ENCODE measurements around the gene HSD17B11. TPM values are rescaled to one million over a fixed set of nuclear protein-coding genes. Genes with fewer than 3 reads are reported as not detected.

Gene HSD17B11
- total and polyA plus RNA-seq, 11 donors = 6.6 to 28.0 (median 15.8) TPM

GRCh38 chr4:87359258-87359657 is 31.7 kb downstream of the HSD17B11 start:
- TF ChIP-seq POLR2A (IDR thresholded peaks at IDR 0.05) = no peak
- no peak overlapping the region for H3K4me3 ChIP-seq
- peaks cover 0 to 92% (median 61%) of the 10 kb centered on the region in 9 donors for H3K36me3 ChIP-seq
- no peak overlapping the region for H3K27ac ChIP-seq
- no peak for DNase-seq
- H3K27me3 ChIP-seq = no peaks in the 10 kb centered on the region
- H3K4me1 ChIP-seq = peaks cover 0 to 11% (median 0%) of the 10 kb centered on the region in 12 donors
- H3K9me3 ChIP-seq = no peaks in the 10 kb centered on the region
- 97 to 99% (median 98%) methylated on average over 4 of the region's 4 CpGs for WGBS, 4 donors
- ATAC-seq = no peak
- intact Hi-C loops (cut with DNase I) = loop anchor here in 5 of 10 donors (5.0 to 10.0 kb wide), 3 partner anchors 108 to 486 kb away; no protein-coding TSS in a partner anchor

- Histone ChIP-seq H3K4me3 (no peak overlapping the region), H3K4me1 (peaks cover 0 to 21% (median 2%) of the 10 kb centered on the region in 12 donors), H3K27me3 (no peaks in the 10 kb centered on the region), H3K36me3 (peaks cover 0 to 72% (median 38%) of the 10 kb centered on the region in 9 donors), H3K27ac (no peak overlapping the region), H3K9me3 (no peaks in the 10 kb centered on the region)
- ATAC-seq = no peak
- 94 to 97% (median 95%) methylated on average over 2 of the region's 2 CpGs for WGBS, 4 donors
- DNase-seq = no peak
- TF ChIP-seq CTCF (IDR thresholded peaks at IDR 0.05) = no peak
- TF ChIP-seq POLR2A (IDR thresholded peaks at IDR 0.05) = no peak
- intact Hi-C loops (cut with DNase I) = loop anchor here in 5 of 10 donors (5.0 to 10.0 kb wide), 3 partner anchors 110 to 488 kb away; no protein-coding TSS in a partner anchor
These were observed 34.0 kb downstream of the HSD17B11 start for GRCh38 chr4:87356832-87357526.

- WGBS, 4 donors = 53 to 65% (median 61%) methylated on average over 7 of the region's 7 CpGs
- TF ChIP-seq CTCF (IDR thresholded peaks at IDR 0.05) (no peak), POLR2A (IDR thresholded peaks at IDR 0.05) (no peak)
- peak in 1 of 4 donors; percentile 31 for ATAC-seq
- Histone ChIP-seq H3K27ac (peak overlapping the region in 9 of 12 donors; percentile 5 to 76 (median 36)), H3K4me3 (no peak overlapping the region), H3K9me3 (no peaks in the 10 kb centered on the region), H3K4me1 (peaks cover 0 to 21% (median 2%) of the 10 kb centered on the region in 12 donors), H3K27me3 (no peaks in the 10 kb centered on the region), H3K36me3 (peaks cover 0 to 49% (median 22%) of the 10 kb centered on the region in 9 donors)
- intact Hi-C loops (cut with DNase I) = loop anchor here in 7 of 10 donors (5.0 to 10.0 kb wide), 3 partner anchors 113 to 490 kb away; no protein-coding TSS in a partner anchor
- no peak for DNase-seq
These were observed 36.6 kb downstream of the HSD17B11 start for GRCh38 chr4:87354168-87355102.

GRCh38 chr4:87353592-87353991 is 37.4 kb downstream of the HSD17B11 start:
- H3K36me3 ChIP-seq = peaks cover 0 to 41% (median 17%) of the 10 kb centered on the region in 9 donors
- 9 to 21% (median 13%) methylated on average over 3 of the region's 3 CpGs for WGBS, 4 donors
- intact Hi-C loops (cut with DNase I) = loop anchor here in 5 of 10 donors (5.0 to 10.0 kb wide), 3 partner anchors 114 to 491 kb away; no protein-coding TSS in a partner anchor
- DNase-seq (peak in 3 of 5 donors; percentile 24 to 48 (median 31)), ATAC-seq (peak in 3 of 4 donors; percentile 52 to 70 (median 65))
- peaks cover 0 to 21% (median 2%) of the 10 kb centered on the region in 12 donors for H3K4me1 ChIP-seq
- peak overlapping the region in 1 of 12 donors; percentile 7 for H3K4me3 ChIP-seq
- H3K9me3 ChIP-seq = no peaks in the 10 kb centered on the region
- no peaks in the 10 kb centered on the region for H3K27me3 ChIP-seq
- TF ChIP-seq POLR2A (IDR thresholded peaks at IDR 0.05) = no peak
- TF ChIP-seq CTCF (IDR thresholded peaks at IDR 0.05) = peak; percentile 36 to 77 (median 59)
- peak overlapping the region in 9 of 12 donors; percentile 5 to 76 (median 36) for H3K27ac ChIP-seq
